ENCODE data around the gene NHS.

The NHS gene

GRCh38 chrX:17595456-17596035, 220.5 kb downstream of the NHS start:
- no peak for DNase-seq

GRCh38 chrX:17596061-17596460, 221.1 kb downstream of the NHS start:
- DNase-seq: no peak

GRCh38 chrX:17596546-17597205, 221.7 kb downstream of the NHS start:
- no peak for DNase-seq

- no peak for DNase-seq
Measured at GRCh38 chrX:17597327-17597726, 222.3 kb downstream of the NHS start.

- DNase-seq: no peak
Measured at GRCh38 chrX:17597836-17598439, 222.9 kb downstream of the NHS start.

GRCh38 chrX:17601441-17602200, 226.6 kb downstream of the NHS start:
- no peak for DNase-seq

- no peak for DNase-seq
Measured at GRCh38 chrX:17602245-17602644, 227.2 kb downstream of the NHS start.

- no peak for DNase-seq
Measured at GRCh38 chrX:17603196-17603595, 228.2 kb downstream of the NHS start.

GRCh38 chrX:17605676-17606075, 230.7 kb downstream of the NHS start:
- no peak for DNase-seq

GRCh38 chrX:17606231-17606630, 231.2 kb downstream of the NHS start:
- DNase-seq: no peak

GRCh38 chrX:17608888-17609287, 233.9 kb downstream of the NHS start:
- no peak for DNase-seq

- DNase-seq: no peak
Measured at GRCh38 chrX:17610788-17611187, 235.8 kb downstream of the NHS start.

- no peak for DNase-seq
Measured at GRCh38 chrX:17613979-17614588, 239.1 kb downstream of the NHS start.

- no peak for DNase-seq
Measured at GRCh38 chrX:17616936-17617335, 241.9 kb downstream of the NHS start.

- no peak for DNase-seq
Measured at GRCh38 chrX:17617806-17618205, 242.8 kb downstream of the NHS start.

GRCh38 chrX:17621566-17622270, 246.7 kb downstream of the NHS start:
- DNase-seq: no peak

- DNase-seq: no peak
Measured at GRCh38 chrX:17622331-17622730, 247.3 kb downstream of the NHS start.

GRCh38 chrX:17623750-17624149, 248.8 kb downstream of the NHS start:
- DNase-seq: no peak

GRCh38 chrX:17627026-17627425, 252.0 kb downstream of the NHS start:
- DNase-seq: no peak

- DNase-seq: no peak
Measured at GRCh38 chrX:17628976-17629375, 254.0 kb downstream of the NHS start.

GRCh38 chrX:17629519-17629918, 254.5 kb downstream of the NHS start:
- DNase-seq: no peak

GRCh38 chrX:17631647-17632046, 256.6 kb downstream of the NHS start:
- DNase-seq: no peak

GRCh38 chrX:17632942-17633341, 257.9 kb downstream of the NHS start:
- peak; percentile 1 for DNase-seq

All from CD4-positive, alpha-beta T cell treated with Interleukin-4 for 4 hours (primary cell).